ENCODE measurements around the gene GFOD1. TPM values are rescaled to one million over a fixed set of nuclear protein-coding genes. Genes with fewer than 3 reads are reported as not detected.
A peak's percentile ranks its signal among the peaks of the same experiment; 100 is the strongest.

GFOD1 gene
- total RNA-seq, 1 experiment from 2014 or later = 0.68 TPM

- no peak overlapping the region for H2AFZ ChIP-seq
- CTCF ChIA-PET = interaction anchor here (0.6 kb wide), 1 partner anchor 364 kb away, joined by 4 read pairs; no protein-coding TSS in a partner anchor
These were observed 21.6 kb upstream of the GFOD1 start for GRCh38 chr6:13508711-13509705.

GRCh38 chr6:13507306-13507860, 20.0 kb upstream of the GFOD1 start:
- Histone ChIP-seq H4K20me1 (ENCODE audit: insufficient read depth) (no peaks in the 10 kb centered on the region), H3K4me2 (no peak overlapping the region), H2AFZ (no peak overlapping the region), H3K9me2 (ENCODE audit: insufficient read depth) (no peaks in the 10 kb centered on the region), H3K4me1 (replicated peaks; ENCODE audit: insufficient read depth) (peaks cover 20% of the 10 kb centered on the region), H3K79me2 (ENCODE audit: low read depth) (no peaks in the 10 kb centered on the region), H3K27me3 (ENCODE audit: insufficient read depth, low read depth) (no peaks in the 10 kb centered on the region), H3K9me3 (ENCODE audit: insufficient read depth, low read depth) (no peaks in the 10 kb centered on the region), H3K36me3 (ENCODE audit: low read depth) (no peaks in the 10 kb centered on the region), H3K27ac (no peak overlapping the region), H3F3A (ENCODE audit: insufficient read depth, low read depth) (peaks cover 10% of the 10 kb centered on the region; the same call in 1 of the 2 replicates), H3K4me3 (no peak overlapping the region)
- no TSS peak for BruUV-seq (replicated peaks)
- TF ChIP-seq EZH2 (IDR thresholded peaks at IDR 0.05; ENCODE audit: low read depth) (no peak), CTCF (conservative IDR thresholded peaks at IDR 0.05) (no peak)
- POLR2A ChIA-PET (ENCODE audit: unreplicated experiment) = no interaction called here
- CTCF ChIA-PET = interaction anchor here (0.6 kb wide), 1 partner anchor 362 kb away, joined by 4 read pairs; no protein-coding TSS in a partner anchor
- intact Hi-C loops (cut with micrococcal nuclease; ENCODE audit: unreplicated experiment) = no loop called here
- no peak for DNase-seq

More at GRCh38 chr6:13508711-13509705, 21.6 kb upstream of the GFOD1 start:
- H3K27ac ChIP-seq = peak overlapping the region; percentile 47
- DNase-seq = peak in 1 of 2 experiments; percentile 83
- H3K4me3 ChIP-seq = no peak overlapping the region
- TF ChIP-seq CTCF (conservative IDR thresholded peaks at IDR 0.05) (no peak), EZH2 (IDR thresholded peaks at IDR 0.05; ENCODE audit: low read depth) (no peak)
- no peaks in the 10 kb centered on the region for H3K27me3 ChIP-seq (ENCODE audit: insufficient read depth, low read depth)
- H3K9me2 ChIP-seq (ENCODE audit: insufficient read depth) = no peaks in the 10 kb centered on the region
- no TSS peak for BruUV-seq (replicated peaks)
- no peaks in the 10 kb centered on the region for H4K20me1 ChIP-seq (ENCODE audit: insufficient read depth)
- H3K4me1 ChIP-seq (replicated peaks; ENCODE audit: insufficient read depth) = peaks cover 20% of the 10 kb centered on the region
- intact Hi-C loops (cut with micrococcal nuclease; ENCODE audit: unreplicated experiment) = no loop called here
- no peaks in the 10 kb centered on the region for H3K9me3 ChIP-seq (ENCODE audit: insufficient read depth, low read depth)
- H3F3A ChIP-seq (ENCODE audit: insufficient read depth, low read depth) = peaks cover 10% of the 10 kb centered on the region; the same call in 1 of the 2 replicates
- H3K79me2 ChIP-seq (ENCODE audit: low read depth) = no peaks in the 10 kb centered on the region
- H3K36me3 ChIP-seq (ENCODE audit: low read depth) = no peaks in the 10 kb centered on the region
- POLR2A ChIA-PET (ENCODE audit: unreplicated experiment) = no interaction called here
- peak overlapping the region; percentile 19; the same call in 1 of the 2 replicates for H3K4me2 ChIP-seq

- TF ChIP-seq EZH2 (IDR thresholded peaks at IDR 0.05; ENCODE audit: low read depth) (no peak), CTCF (conservative IDR thresholded peaks at IDR 0.05) (no peak)
- H3K79me2 ChIP-seq (ENCODE audit: low read depth) = no peaks in the 10 kb centered on the region
- H4K20me1 ChIP-seq (ENCODE audit: insufficient read depth) = no peaks in the 10 kb centered on the region
- H3K27me3 ChIP-seq (ENCODE audit: insufficient read depth, low read depth) = no peaks in the 10 kb centered on the region
- ChIA-PET CTCF (no interaction called here), POLR2A (ENCODE audit: unreplicated experiment) (no interaction called here)
- no peaks in the 10 kb centered on the region for H3K9me3 ChIP-seq (ENCODE audit: insufficient read depth, low read depth)
- no peaks in the 10 kb centered on the region for H3K9me2 ChIP-seq (ENCODE audit: insufficient read depth)
- BruUV-seq (replicated peaks) = no TSS peak
- H3K4me3 ChIP-seq = no peak overlapping the region
- no peak overlapping the region for H2AFZ ChIP-seq
- no peak for DNase-seq
- peaks cover 20% of the 10 kb centered on the region for H3K4me1 ChIP-seq (replicated peaks; ENCODE audit: insufficient read depth)
- no peak overlapping the region for H3K4me2 ChIP-seq
- no peaks in the 10 kb centered on the region for H3K36me3 ChIP-seq (ENCODE audit: low read depth)
- H3K27ac ChIP-seq = no peak overlapping the region
- H3F3A ChIP-seq (ENCODE audit: insufficient read depth, low read depth) = peaks cover 10% of the 10 kb centered on the region; the same call in 1 of the 2 replicates
- intact Hi-C loops (cut with micrococcal nuclease; ENCODE audit: unreplicated experiment) = no loop called here
These were observed 17.9 kb upstream of the GFOD1 start for GRCh38 chr6:13505345-13505734.
